CD4-positive, alpha-beta T cell (primary cell): ENCODE results near the gene ZNF451. TPM values are rescaled to one million over a fixed set of nuclear protein-coding genes. Genes with fewer than 3 reads are reported as not detected.

ENCODE experiments used
- ATAC-seq: fragments of 200-7000 bp; cut with Tn5 transposase; one replicate; pipeline ENCODE4 v1.10.0; 2022; ENCODE audit warnings: mild to moderate bottlenecking; ENCODE audit not compliant: poor library complexity
- CTCF ChIA-PET: fragments of 350-600 bp; sonication (Branson Sonifier 250); formaldehyde crosslinking; loops from one replicate; lab custom pipeline; 2021; ENCODE audit warnings: antibody characterized with exemption, inconsistent platforms; lab: Charles Lee
- POLR2A ChIA-PET: fragments of 350-600 bp; sonication (Branson Sonifier 250); formaldehyde crosslinking; loops from one replicate; lab custom pipeline; 2021; ENCODE audit warnings: antibody characterized with exemption, inconsistent platforms; lab: Charles Lee
- DNase-seq, 14 experiments: peaks; one replicate each; pipeline ENCODE4 v3.0.0-alpha.2; 2013 to 2020; ENCODE audit warnings: mixed read lengths in 2 of 14
- H3K27ac ChIP-seq, 2 donors: one replicate each; pipeline versions ENCODE4 v1.5.1 to v1.7.0; 2013; ENCODE audit warnings: low read length in 2 of 2, low read depth in 1 of 2, mild to moderate bottlenecking in 1 of 2
- H3K27me3 ChIP-seq, 2 experiments: 1 replicate in 1 of 2; 2 replicates in 1 of 2; pipeline versions ENCODE4 v1.6.1 to v1.7.0; 2013; ENCODE audit warnings: low read length in 2 of 2, control low read depth in 1 of 2, mild to moderate bottlenecking in 1 of 2, moderate library complexity in 1 of 2; ENCODE audit not compliant: insufficient read depth in 2 of 2, control insufficient read depth in 1 of 2
- H3K36me3 ChIP-seq: one replicate; pipeline ENCODE4 v1.6.1; 2013; ENCODE audit warnings: low read length, control low read depth; ENCODE audit not compliant: insufficient read depth
- H3K4me1 ChIP-seq: one replicate; pipeline ENCODE4 v1.6.1; 2013; ENCODE audit warnings: low read length, control low read depth; ENCODE audit not compliant: insufficient read depth
- H3K4me3 ChIP-seq: one replicate; pipeline ENCODE4 v1.5.1; 2013; ENCODE audit warnings: mild to moderate bottlenecking, low read length, moderate library complexity
- H3K9me3 ChIP-seq, 2 experiments: 1 replicate in 1 of 2; 2 replicates in 1 of 2; pipeline versions ENCODE4 v1.6.1 to v1.7.0; 2013; ENCODE audit warnings: low read length in 2 of 2, mild to moderate bottlenecking in 2 of 2, control low read depth in 1 of 2, moderate library complexity in 1 of 2; ENCODE audit not compliant: control insufficient read depth in 1 of 2, insufficient read depth in 1 of 2
- H3K27ac Mint-ChIP-seq: one replicate; pipeline ENCODE4 v1.8.0; 2020; ENCODE audit warnings: mixed read lengths
- H3K27me3 Mint-ChIP-seq: one replicate; pipeline ENCODE4 v1.8.0; 2021; ENCODE audit warnings: mixed read lengths
- H3K36me3 Mint-ChIP-seq: one replicate; pipeline ENCODE4 v1.8.0; 2021; ENCODE audit warnings: low read depth, mixed read lengths
- H3K4me1 Mint-ChIP-seq: one replicate; pipeline ENCODE4 v1.8.0; 2021; ENCODE audit warnings: low read depth, mixed read lengths
- H3K4me3 Mint-ChIP-seq: one replicate; pipeline ENCODE4 v1.8.0; 2020; ENCODE audit warnings: mild to moderate bottlenecking, mixed read lengths
- H3K9me3 Mint-ChIP-seq: one replicate; pipeline ENCODE4 v1.8.0; 2020; ENCODE audit warnings: mixed read lengths
- intact Hi-C, 2 experiments: fragments of 100-400 bp; cut with DNase I in 1 of 2; cut with micrococcal nuclease in 1 of 2; formaldehyde crosslinking; loops; one replicate each; pipeline versions ENCODE4 v1.15.1 to v1.9.0; 2023 to 2025; cut with DNase I, micrococcal nuclease
- total RNA-seq, 174 experiments: library from RNA in 2 of 174; stranded (reverse) in 2 of 174; gene quantifications; one replicate each; pipeline ENCODE4 v1.2.3 and lab custom pipeline; 2021 to 2026
- TF ChIP-seq, protein P1 (sequence below): fragments of 200-600 bp; IDR thresholded peaks from one replicate; pipeline ENCODE4 v1.8.0; 2022; ENCODE audit warnings: antibody characterized with exemption, mild to moderate bottlenecking

Gene ZNF451
- total RNA-seq, 2 experiments from 2014 or later = 124 to 132 TPM

- peaks cover 21% of the 10 kb centered on the region for H3K36me3 ChIP-seq
- peaks cover 77% of the 10 kb centered on the region for H3K36me3 Mint-ChIP-seq
- TF ChIP-seq, protein P1, sequence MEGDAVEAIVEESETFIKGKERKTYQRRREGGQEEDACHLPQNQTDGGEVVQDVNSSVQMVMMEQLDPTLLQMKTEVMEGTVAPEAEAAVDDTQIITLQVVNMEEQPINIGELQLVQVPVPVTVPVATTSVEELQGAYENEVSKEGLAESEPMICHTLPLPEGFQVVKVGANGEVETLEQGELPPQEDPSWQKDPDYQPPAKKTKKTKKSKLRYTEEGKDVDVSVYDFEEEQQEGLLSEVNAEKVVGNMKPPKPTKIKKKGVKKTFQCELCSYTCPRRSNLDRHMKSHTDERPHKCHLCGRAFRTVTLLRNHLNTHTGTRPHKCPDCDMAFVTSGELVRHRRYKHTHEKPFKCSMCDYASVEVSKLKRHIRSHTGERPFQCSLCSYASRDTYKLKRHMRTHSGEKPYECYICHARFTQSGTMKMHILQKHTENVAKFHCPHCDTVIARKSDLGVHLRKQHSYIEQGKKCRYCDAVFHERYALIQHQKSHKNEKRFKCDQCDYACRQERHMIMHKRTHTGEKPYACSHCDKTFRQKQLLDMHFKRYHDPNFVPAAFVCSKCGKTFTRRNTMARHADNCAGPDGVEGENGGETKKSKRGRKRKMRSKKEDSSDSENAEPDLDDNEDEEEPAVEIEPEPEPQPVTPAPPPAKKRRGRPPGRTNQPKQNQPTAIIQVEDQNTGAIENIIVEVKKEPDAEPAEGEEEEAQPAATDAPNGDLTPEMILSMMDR = no peak
These were observed 72.0 kb downstream of the ZNF451 start for GRCh38 chr6:57162028-57162427.

DNA sequence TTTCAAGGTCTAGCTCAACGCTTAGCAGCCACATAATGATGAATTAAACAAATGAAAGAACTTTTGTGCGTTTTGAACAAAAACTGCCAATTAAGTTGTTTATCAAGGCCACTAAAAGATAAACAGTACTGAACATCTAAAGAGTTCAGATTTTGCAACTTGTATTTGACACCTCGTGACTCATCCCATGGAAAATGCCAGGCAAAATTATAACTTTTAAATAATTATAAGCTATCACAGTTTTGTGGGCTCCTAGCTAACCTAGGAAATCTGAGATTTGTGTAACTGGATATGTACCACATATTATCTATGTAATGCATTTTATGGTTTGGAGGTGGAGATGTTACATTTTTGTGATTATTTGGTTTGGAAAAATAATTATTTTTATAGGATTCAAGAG lies 72.5 kb downstream of the ZNF451 start:
- H3K27ac ChIP-seq = no peak overlapping the region
- no peak overlapping the region for H3K27ac Mint-ChIP-seq
- no peaks in the 10 kb centered on the region for H3K4me1 ChIP-seq
- ATAC-seq = no peak
- peaks cover 6% of the 10 kb centered on the region for H3K9me3 Mint-ChIP-seq
- peaks cover 77% of the 10 kb centered on the region for H3K36me3 Mint-ChIP-seq
- intact Hi-C loops = no loop called here
- peaks cover 0 to 6% of the 10 kb centered on the region in 2 experiments for H3K9me3 ChIP-seq
- TF ChIP-seq, protein P1 = no peak
- no peak overlapping the region for H3K4me3 Mint-ChIP-seq
- POLR2A ChIA-PET = interaction anchor here (1.9 kb wide), 1 partner anchor 10 kb away, joined by 10 read pairs; the partner anchor contains the start of gene BAG2
- H3K4me1 Mint-ChIP-seq = no peaks in the 10 kb centered on the region
- no peak for DNase-seq
- H3K36me3 ChIP-seq = peaks cover 18% of the 10 kb centered on the region
- no peaks in the 10 kb centered on the region for H3K27me3 ChIP-seq
- CTCF ChIA-PET = interaction anchor here (1.3 kb wide), 1 partner anchor 9 kb away, joined by 3 read pairs; the partner anchor contains the start of gene BAG2
- no peak overlapping the region for H3K4me3 ChIP-seq
- H3K27me3 Mint-ChIP-seq = no peaks in the 10 kb centered on the region

More at GRCh38 chr6:57162028-57162427, 72.0 kb downstream of the ZNF451 start:
- H3K4me3 ChIP-seq = no peak overlapping the region
- H3K4me1 ChIP-seq = no peaks in the 10 kb centered on the region
- ChIA-PET CTCF (no interaction called here), POLR2A (interaction anchor here (1.9 kb wide), 1 partner anchor 10 kb away, joined by 10 read pairs; the partner anchor contains the start of gene BAG2)
- H3K27ac ChIP-seq = no peak overlapping the region
- H3K4me1 Mint-ChIP-seq = no peaks in the 10 kb centered on the region
- intact Hi-C loops = no loop called here
- H3K27ac Mint-ChIP-seq = no peak overlapping the region
- H3K27me3 Mint-ChIP-seq = no peaks in the 10 kb centered on the region
- DNase-seq (no peak), ATAC-seq (no peak)
- H3K9me3 Mint-ChIP-seq = peaks cover 6% of the 10 kb centered on the region
- no peaks in the 10 kb centered on the region for H3K27me3 ChIP-seq
- no peak overlapping the region for H3K4me3 Mint-ChIP-seq
- H3K9me3 ChIP-seq = peaks cover 0 to 6% of the 10 kb centered on the region in 2 experiments

DNA sequence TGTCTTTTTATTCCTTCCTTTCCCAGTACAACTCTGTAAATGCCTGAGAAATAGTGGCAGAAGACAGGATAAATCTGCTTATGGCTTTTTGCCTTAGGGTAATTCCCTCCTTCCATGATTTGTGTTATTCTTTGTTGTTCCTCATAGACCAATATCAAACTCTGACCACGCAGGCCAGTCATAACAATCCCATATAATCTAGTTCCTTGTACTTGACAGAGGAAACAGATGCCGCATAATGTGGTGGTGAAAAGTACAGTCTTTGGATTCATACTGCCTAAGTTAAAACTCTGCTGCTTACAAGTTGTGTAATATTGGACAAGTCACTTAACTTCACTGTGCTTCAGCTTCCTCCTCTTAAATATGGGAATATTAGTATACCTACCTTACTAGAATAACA lies 74.0 kb downstream of the ZNF451 start:
- CTCF ChIA-PET = interaction anchor here (1.5 kb wide), 1 partner anchor 12 kb away, joined by 3 read pairs; no protein-coding TSS in a partner anchor
- no peaks in the 10 kb centered on the region for H3K4me1 ChIP-seq
- intact Hi-C loops = no loop called here
- H3K27ac ChIP-seq = no peak overlapping the region
- H3K4me1 Mint-ChIP-seq = no peaks in the 10 kb centered on the region
- no peak overlapping the region for H3K4me3 Mint-ChIP-seq
- ATAC-seq = no peak
- H3K9me3 ChIP-seq = peaks cover 0 to 6% of the 10 kb centered on the region in 2 experiments
- peaks cover 6% of the 10 kb centered on the region for H3K9me3 Mint-ChIP-seq
- POLR2A ChIA-PET = no interaction called here
- H3K36me3 Mint-ChIP-seq = peaks cover 69% of the 10 kb centered on the region
- H3K36me3 ChIP-seq = peaks cover 18% of the 10 kb centered on the region
- no peak for DNase-seq
- H3K27ac Mint-ChIP-seq = no peak overlapping the region
- H3K4me3 ChIP-seq = no peak overlapping the region
- TF ChIP-seq, protein P1 = no peak
- H3K27me3 ChIP-seq = no peaks in the 10 kb centered on the region
- no peaks in the 10 kb centered on the region for H3K27me3 Mint-ChIP-seq
